ES-I3 (cell line): ENCODE measurements around the gene GPR160.
"Not testable (repeated sequence)": the region's sequence is repeated elsewhere in the genome, so short reads cannot be mapped to it uniquely, and the experiment has no call there.

Source experiments
- H3K36me3 ChIP-seq: 2 replicates; pipeline ENCODE4 v1.6.1; 2013; ENCODE audit warnings: mild to moderate bottlenecking, low read length, control low read depth, moderate library complexity; ENCODE audit not compliant: insufficient read depth
- H3K4me1 ChIP-seq: 2 replicates; pipeline ENCODE4 v1.6.1; 2013; ENCODE audit warnings: mild to moderate bottlenecking, control low read depth, low read length; ENCODE audit not compliant: insufficient read depth
- H3K9ac ChIP-seq: 2 replicates; pipeline ENCODE4 v1.6.1; 2013; ENCODE audit warnings: low read depth, mild to moderate bottlenecking, low read length, moderate library complexity
- H3K9me3 ChIP-seq: 2 replicates; pipeline ENCODE4 v1.6.1; 2013; ENCODE audit warnings: mild to moderate bottlenecking, low read length, moderate library complexity; ENCODE audit not compliant: control insufficient read depth, insufficient read depth

GPR160 gene

GRCh38 chr3:170096342-170096741 is 58.5 kb downstream of the GPR160 start:
- Histone ChIP-seq H3K9ac (no peak overlapping the region), H3K9me3 (no peaks in the 10 kb centered on the region), H3K36me3 (peaks cover 6% of the 10 kb centered on the region), H3K4me1 (no peaks in the 10 kb centered on the region)

- peaks cover 12% of the 10 kb centered on the region for H3K36me3 ChIP-seq
- no peaks in the 10 kb centered on the region for H3K9me3 ChIP-seq
- no peak overlapping the region for H3K9ac ChIP-seq
- no peaks in the 10 kb centered on the region for H3K4me1 ChIP-seq
Measured at GRCh38 chr3:170098753-170099152, 61.0 kb downstream of the GPR160 start.

- Histone ChIP-seq H3K4me1 (no peaks in the 10 kb centered on the region), H3K36me3 (peaks cover 10% of the 10 kb centered on the region), H3K9ac (no peak overlapping the region), H3K9me3 (no peaks in the 10 kb centered on the region)
Measured at GRCh38 chr3:170100944-170101343, 63.1 kb downstream of the GPR160 start.

GRCh38 chr3:170102431-170102830 is 64.6 kb downstream of the GPR160 start:
- H3K4me1 ChIP-seq, result no peaks in the 10 kb centered on the region
- peaks cover 6% of the 10 kb centered on the region; the same call in 1 of the 2 replicates for H3K36me3 ChIP-seq
- no peaks in the 10 kb centered on the region for H3K9me3 ChIP-seq
- no peak overlapping the region for H3K9ac ChIP-seq

- Histone ChIP-seq H3K36me3 (no peaks in the 10 kb centered on the region; the same call in 1 of the 2 replicates), H3K9ac (no peak overlapping the region), H3K4me1 (peaks cover 8% of the 10 kb centered on the region; the same call in 1 of the 2 replicates), H3K9me3 (no peaks in the 10 kb centered on the region)
Measured at GRCh38 chr3:170107941-170108340, 70.1 kb downstream of the GPR160 start.

- peaks cover 8% of the 10 kb centered on the region; the same call in 1 of the 2 replicates for H3K4me1 ChIP-seq
- no peak overlapping the region for H3K9ac ChIP-seq
- H3K36me3 ChIP-seq, result peaks cover 5% of the 10 kb centered on the region; the same call in 1 of the 2 replicates
- no peaks in the 10 kb centered on the region for H3K9me3 ChIP-seq
Measured at GRCh38 chr3:170108955-170109354, 71.2 kb downstream of the GPR160 start.

GRCh38 chr3:170109579-170110293 is 71.9 kb downstream of the GPR160 start:
- peaks cover 5% of the 10 kb centered on the region; the same call in 1 of the 2 replicates for H3K36me3 ChIP-seq
- H3K9ac ChIP-seq, result no peak overlapping the region

GRCh38 chr3:170111147-170111771 is 73.5 kb downstream of the GPR160 start:
- H3K9me3 ChIP-seq, result no peaks in the 10 kb centered on the region
- H3K4me1 ChIP-seq, result peaks cover 8% of the 10 kb centered on the region; the same call in 1 of the 2 replicates
- H3K9ac ChIP-seq, result no peak overlapping the region
- H3K36me3 ChIP-seq, result peaks cover 5% of the 10 kb centered on the region; the same call in 1 of the 2 replicates

More at GRCh38 chr3:170109579-170110293, 71.9 kb downstream of the GPR160 start:
- no peaks in the 10 kb centered on the region for H3K9me3 ChIP-seq
- peaks cover 8% of the 10 kb centered on the region; the same call in 1 of the 2 replicates for H3K4me1 ChIP-seq

- H3K9me3 ChIP-seq, H3K4me1 ChIP-seq, H3K36me3 ChIP-seq, H3K9ac ChIP-seq: not testable (repeated sequence)
Measured at GRCh38 chr3:170114165-170114564, 76.4 kb downstream of the GPR160 start.

- no peaks in the 10 kb centered on the region for H3K9me3 ChIP-seq
- no peaks in the 10 kb centered on the region for H3K4me1 ChIP-seq
- no peak overlapping the region for H3K9ac ChIP-seq
- peaks cover 17% of the 10 kb centered on the region for H3K36me3 ChIP-seq
Measured at GRCh38 chr3:170117134-170117533, 79.3 kb downstream of the GPR160 start.

- no peaks in the 10 kb centered on the region for H3K9me3 ChIP-seq
- H3K9ac ChIP-seq, result no peak overlapping the region
- peaks cover 11% of the 10 kb centered on the region for H3K36me3 ChIP-seq
- H3K4me1 ChIP-seq, result no peaks in the 10 kb centered on the region
Measured at GRCh38 chr3:170128259-170128976, 90.6 kb downstream of the GPR160 start.

GRCh38 chr3:170128977-170129431 is 91.2 kb downstream of the GPR160 start:
- Histone ChIP-seq H3K4me1 (no peaks in the 10 kb centered on the region), H3K36me3 (peaks cover 11% of the 10 kb centered on the region), H3K9me3 (no peaks in the 10 kb centered on the region), H3K9ac (no peak overlapping the region)

GRCh38 chr3:170130532-170130931 is 92.7 kb downstream of the GPR160 start:
- no peak overlapping the region for H3K9ac ChIP-seq
- H3K4me1 ChIP-seq, result no peaks in the 10 kb centered on the region
- peaks cover 11% of the 10 kb centered on the region for H3K36me3 ChIP-seq

GRCh38 chr3:170132335-170132734 is 94.5 kb downstream of the GPR160 start:
- H3K36me3 ChIP-seq, result peaks cover 14% of the 10 kb centered on the region
- no peaks in the 10 kb centered on the region for H3K4me1 ChIP-seq
- H3K9ac ChIP-seq, result no peak overlapping the region

More at GRCh38 chr3:170130532-170130931, 92.7 kb downstream of the GPR160 start:
- no peaks in the 10 kb centered on the region for H3K9me3 ChIP-seq

More at GRCh38 chr3:170132335-170132734, 94.5 kb downstream of the GPR160 start:
- no peaks in the 10 kb centered on the region for H3K9me3 ChIP-seq
